Loucy (cell line): Measurements from ENCODE around the gene MUC3A.

Source experiments
- EZH2phosphoT487 ChIP-seq: fragments of 200-600 bp; IDR thresholded peaks from 2 replicates; pipeline ENCODE4 v1.6.1; 2018; ENCODE audit warnings: antibody characterized with exemption, mild to moderate bottlenecking, moderate library complexity, borderline replicate concordance
- TF ChIP-seq, protein P1 (sequence below): fragments of 200-600 bp; sonication (generic); conservative IDR thresholded peaks from 2 replicates; pipeline ENCODE4 v1.5.1; 2014; ENCODE audit warnings: mild to moderate bottlenecking, antibody characterized with exemption, low read length

DNA sequence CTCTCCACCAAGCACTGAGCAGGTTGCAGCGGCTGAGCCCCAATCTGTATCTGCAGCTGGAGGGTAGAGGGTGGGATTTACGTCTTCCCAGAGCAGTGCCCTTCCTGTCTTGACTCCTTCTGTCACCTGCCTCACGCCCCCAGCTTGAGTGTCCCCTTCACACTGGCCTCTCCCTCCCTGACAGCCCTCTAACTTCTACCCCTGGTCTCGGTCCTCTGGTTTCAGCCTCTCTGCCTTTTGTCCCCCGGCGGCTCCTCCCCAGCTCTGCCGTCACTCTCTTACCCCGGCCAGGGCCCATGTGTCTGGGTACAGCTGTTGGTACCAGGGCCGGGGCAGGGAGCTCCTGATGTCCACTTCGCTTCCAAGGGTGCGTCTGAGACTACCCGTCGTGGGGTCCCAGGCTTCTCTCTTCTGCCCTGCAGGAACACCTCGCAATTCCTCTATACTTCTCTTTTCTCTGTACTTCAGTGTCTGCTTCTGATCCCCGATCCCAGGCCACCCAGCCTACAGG is 654 bp downstream of the MUC3A start:
- TF ChIP-seq, protein P1, sequence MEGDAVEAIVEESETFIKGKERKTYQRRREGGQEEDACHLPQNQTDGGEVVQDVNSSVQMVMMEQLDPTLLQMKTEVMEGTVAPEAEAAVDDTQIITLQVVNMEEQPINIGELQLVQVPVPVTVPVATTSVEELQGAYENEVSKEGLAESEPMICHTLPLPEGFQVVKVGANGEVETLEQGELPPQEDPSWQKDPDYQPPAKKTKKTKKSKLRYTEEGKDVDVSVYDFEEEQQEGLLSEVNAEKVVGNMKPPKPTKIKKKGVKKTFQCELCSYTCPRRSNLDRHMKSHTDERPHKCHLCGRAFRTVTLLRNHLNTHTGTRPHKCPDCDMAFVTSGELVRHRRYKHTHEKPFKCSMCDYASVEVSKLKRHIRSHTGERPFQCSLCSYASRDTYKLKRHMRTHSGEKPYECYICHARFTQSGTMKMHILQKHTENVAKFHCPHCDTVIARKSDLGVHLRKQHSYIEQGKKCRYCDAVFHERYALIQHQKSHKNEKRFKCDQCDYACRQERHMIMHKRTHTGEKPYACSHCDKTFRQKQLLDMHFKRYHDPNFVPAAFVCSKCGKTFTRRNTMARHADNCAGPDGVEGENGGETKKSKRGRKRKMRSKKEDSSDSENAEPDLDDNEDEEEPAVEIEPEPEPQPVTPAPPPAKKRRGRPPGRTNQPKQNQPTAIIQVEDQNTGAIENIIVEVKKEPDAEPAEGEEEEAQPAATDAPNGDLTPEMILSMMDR: no peak
- TF ChIP-seq EZH2phosphoT487: no peak
